GM12878 (cell line): ENCODE measurements around the gene CAMTA2. TPM values are rescaled to one million over a fixed set of nuclear protein-coding genes. Genes with fewer than 3 reads are reported as not detected.

ENCODE experiments used
- ATAC-seq: fragments of 200-7000 bp; cut with Tn5 transposase; 3 replicates; pipeline ENCODE4 v1.9.1; 2020; ENCODE audit warnings: mild to moderate bottlenecking, moderate library complexity
- BruUV-seq: library from RNA; stranded (reverse); fragments of 400-500 nt; replicated peaks from 2 replicates; lab custom pipeline; 2021; lab: Mats Ljungman, UMichigan
- CTCF ChIA-PET: fragments of 300-600 bp; sonication (Branson Sonifier 250); formaldehyde crosslinking; extraction: SDS; loops from one replicate; lab custom pipeline; 2021; ENCODE audit warnings: inconsistent platforms; lab: Yijun Ruan, JAX
- POLR2A ChIA-PET: fragments of 350-600 bp; formaldehyde crosslinking; extraction: SDS; loops from one replicate; lab custom pipeline; 2021; ENCODE audit warnings: inconsistent platforms; lab: Charles Lee
- RAD21 ChIA-PET: fragments of 300-600 bp; sonication (Branson Sonifier 250); formaldehyde crosslinking; loops from one replicate; lab custom pipeline; 2023; ENCODE audit warnings: antibody characterized with exemption; ENCODE audit not compliant: unreplicated experiment; lab: Charles Lee
- SMC1A ChIA-PET: fragments of 300-600 bp; sonication (Branson Sonifier 250); formaldehyde crosslinking; loops from one replicate; lab custom pipeline; 2023; ENCODE audit not compliant: unreplicated experiment, uncharacterized antibody; lab: Charles Lee
- DNase-seq: peaks from one replicate; pipeline ENCODE4 v3.0.0-alpha.2; 2011; ENCODE audit warnings: low read depth, low spot score
- FAIRE-seq: peaks from 3 replicates; lab custom pipeline; 2011; peaks lifted over from hg19 to GRCh38; lab: Jason Lieb, UNC
- H2AFZ ChIP-seq: 2 replicates; pipeline ENCODE4 v1.6.0; 2011; ENCODE audit warnings: low read depth, low read length, control low read depth; ENCODE audit not compliant: control insufficient read depth
- H3K27ac ChIP-seq: 2 replicates; pipeline ENCODE4 v1.5.1; 2011; ENCODE audit warnings: control low read depth; ENCODE audit not compliant: control insufficient read depth, insufficient read depth
- H3K27me3 ChIP-seq, 2 experiments: replicated peaks in 1 of 2; 2 replicates each; pipeline versions ENCODE4 v1.6.0 to v1.6.1; 2011; ENCODE audit warnings: low read length in 1 of 2; ENCODE audit not compliant: control insufficient read depth in 2 of 2, insufficient read depth in 2 of 2
- H3K36me3 ChIP-seq, 2 experiments: 2 replicates each; pipeline ENCODE4 v1.5.1; 2011; ENCODE audit warnings: low read length in 1 of 2; ENCODE audit not compliant: control insufficient read depth in 2 of 2, insufficient read depth in 2 of 2
- H3K4me1 ChIP-seq: 2 replicates; pipeline ENCODE4 v1.6.1; 2011; ENCODE audit warnings: mild to moderate bottlenecking, low read length, moderate library complexity, mixed read lengths; ENCODE audit not compliant: control insufficient read depth, insufficient read depth
- H3K4me2 ChIP-seq: 2 replicates; pipeline ENCODE4 v1.6.0; 2011; ENCODE audit warnings: control low read depth; ENCODE audit not compliant: control insufficient read depth, insufficient read depth
- H3K4me3 ChIP-seq: fragments of 200-600 bp; sonication (generic); 2 replicates; pipeline ENCODE4 v1.5.1; 2016
- H3K79me2 ChIP-seq: 2 replicates; pipeline ENCODE4 v1.6.0; 2011; ENCODE audit warnings: low read length; ENCODE audit not compliant: control insufficient read depth, insufficient read depth
- H3K9ac ChIP-seq: 2 replicates; pipeline ENCODE4 v1.8.0; 2011; ENCODE audit warnings: low read length, control low read depth, mixed read lengths; ENCODE audit not compliant: control insufficient read depth, insufficient read depth
- H3K9me3 ChIP-seq: replicated peaks from 3 replicates; pipeline ENCODE4 v1.5.1; 2011; ENCODE audit warnings: mild to moderate bottlenecking, low read length; ENCODE audit not compliant: control insufficient read depth, insufficient read depth
- H4K20me1 ChIP-seq: 2 replicates; pipeline ENCODE4 v1.6.0; 2011; ENCODE audit not compliant: control insufficient read depth, insufficient read depth
- BCL11A ChIP-seq: IDR thresholded peaks from 2 replicates; pipeline ENCODE4 v1.6.1; 2011; ENCODE audit warnings: low read depth, low read length
- BCLAF1 ChIP-seq: fragments of 450-650 bp; IDR thresholded peaks from 2 replicates; pipeline ENCODE4 v1.6.1; 2017; ENCODE audit warnings: antibody characterized with exemption, mild to moderate bottlenecking, moderate library complexity
- BMI1 ChIP-seq: fragments of 450-650 bp; IDR thresholded peaks from 2 replicates; pipeline ENCODE4 v1.6.1; 2016; ENCODE audit warnings: mild to moderate bottlenecking, moderate library complexity, borderline replicate concordance
- E4F1 ChIP-seq: fragments of 450-650 bp; IDR thresholded peaks from 2 replicates; pipeline ENCODE4 v1.6.1; 2018; ENCODE audit warnings: borderline replicate concordance, mild to moderate bottlenecking; ENCODE audit not compliant: partially characterized antibody
- MTA3 ChIP-seq: IDR thresholded peaks from 2 replicates; pipeline ENCODE4 v1.6.1; 2012; ENCODE audit warnings: low read length, inconsistent platforms, borderline replicate concordance
- MYC ChIP-seq: IDR thresholded peaks from 2 replicates; pipeline ENCODE4 v1.6.1; 2011; ENCODE audit warnings: mild to moderate bottlenecking, low read length, moderate library complexity, inconsistent platforms; ENCODE audit not compliant: insufficient read depth, insufficient replicate concordance, insufficient read length, severe bottlenecking
- RUNX3 ChIP-seq: IDR thresholded peaks from 2 replicates; pipeline ENCODE4 v1.6.1; 2012; ENCODE audit warnings: low read length, inconsistent platforms
- ZNF24 ChIP-seq: fragments of 450-650 bp; IDR thresholded peaks from 2 replicates; pipeline ENCODE4 v1.6.1; 2017; ENCODE audit warnings: antibody characterized with exemption, mild to moderate bottlenecking
- WGBS: methylation state at CpG from one replicate; pipeline ENCODE4 v1.1.6; 2016; ENCODE audit warnings: low lambda C conversion rate; ENCODE audit not compliant: insufficient replicate concordance, insufficient coverage; ENCODE audit errors: missing lambda C conversion rate; 5-methylcytosine and 5-hydroxymethylcytosine counted together
- in situ Hi-C: fragments of 300-500 bp; cut with MboI; formaldehyde crosslinking; loops from 9 replicates; pipeline ENCODE4 v1.14.3; 2018; ENCODE audit warnings: mixed read lengths
- intact Hi-C: fragments of 100-400 bp; cut with micrococcal nuclease; formaldehyde crosslinking; loops from one replicate; pipeline ENCODE4 v1.14.2; 2022; ENCODE audit not compliant: unreplicated experiment
- polyA plus RNA-seq, 11 experiments: library from polyadenylated mRNA; depleted of rRNA in 4 of 11; unstranded in 6 of 11; stranded (reverse) in 5 of 11; fragments of >200 nt; fragmentation: Nextera tagmentation in 4 of 11; fragmentation: Illumina TruSeq in 1 of 11; extraction: Ambion mirVana in 4 of 11; extraction: Trizol in 1 of 11; gene quantifications; 1 replicate in 1 of 11; 2 replicates in 10 of 11; pipeline versions ENCODE4 v1.2.1 to v1.2.3, GENCODE V29; 2011 to 2016; ENCODE audit warnings: inconsistent platforms in 2 of 11, missing spikeins in 2 of 11, low read depth in 1 of 11
- total RNA-seq, 4 experiments: library from RNA; depleted of rRNA in 3 of 4; stranded (reverse); fragments of >200 nt in 3 of 4; fragmentation: Illumina TruSeq in 1 of 4; extraction: Trizol in 1 of 4; gene quantifications; 2 replicates each; pipeline versions ENCODE4 v1.2.1 to v1.2.3, GENCODE V29; 2013 to 2021

Gene CAMTA2
- total and polyA plus RNA-seq, 10 of the 15 experiments (the other 5 are each of a cell fraction or from before 2014, with no cell fraction given): 0.42 to 29.3 (median 11.2) TPM

- ATAC-seq: no peak
- 79% methylated on average over 13 of the region's 13 CpGs for WGBS
- no peaks in the 10 kb centered on the region for H3K36me3 ChIP-seq
- no peaks in the 10 kb centered on the region for H3K27me3 ChIP-seq
- TF ChIP-seq BMI1 (no peak), RUNX3 (no peak), BCLAF1 (no peak), ZNF24 (no peak), MYC (no peak), BCL11A (no peak), MTA3 (no peak), E4F1 (no peak)
- TF ChIP-seq, all 136 proteins: peak for 0
- no peak overlapping the region for H3K4me3 ChIP-seq
- CTCF ChIA-PET: interaction anchor here (1.2 to 4.0 kb wide), 3 partner anchors 29 to 47 kb away, joined by 3 to 16 read pairs (median 4); no protein-coding TSS in a partner anchor
- FAIRE-seq: no peak
- no peaks in the 10 kb centered on the region for H4K20me1 ChIP-seq
- intact Hi-C loops: loop anchor here (5.0 kb wide), 1 partner anchor 36 kb away; the partner anchor contains the start of genes INCA1 and KIF1C
- no peaks in the 10 kb centered on the region for H3K79me2 ChIP-seq
- H3K27ac ChIP-seq: no peak overlapping the region
- H3K4me1 ChIP-seq: peaks cover 14% of the 10 kb centered on the region
- H3K9ac ChIP-seq: no peak overlapping the region
- POLR2A ChIA-PET: interaction anchor here (0.5 kb wide), 1 partner anchor 24 kb away, joined by 3 read pairs; no protein-coding TSS in a partner anchor
- RAD21 ChIA-PET: interaction anchor here (1.3 kb wide), 1 partner anchor 28 kb away, joined by 6 read pairs; no protein-coding TSS in a partner anchor
- BruUV-seq: no TSS peak
- in situ Hi-C loops: no loop called here
- no peak for DNase-seq
- no peaks in the 10 kb centered on the region for H3K9me3 ChIP-seq
- SMC1A ChIA-PET: no interaction called here
- no peak overlapping the region for H2AFZ ChIP-seq
- no peak overlapping the region for H3K4me2 ChIP-seq
Observed at GRCh38 chr17:5033352-5034015, 46.0 kb upstream of the CAMTA2 start.
